Keratinocyte (primary cell): Measurements from ENCODE around the gene FOXJ3. TPM values are rescaled to one million over a fixed set of nuclear protein-coding genes. Genes with fewer than 3 reads are reported as not detected.

Experiments
- DNase-seq: peaks from one replicate; pipeline ENCODE4 v3.0.0-alpha.2; 2011; ENCODE audit warnings: low read depth, missing footprints, low spot score
- FAIRE-seq: peaks from 2 replicates; lab custom pipeline; 2011; peaks lifted over from hg19 to GRCh38; lab: Jason Lieb, UNC
- H2AFZ ChIP-seq: 2 replicates; pipeline ENCODE4 v1.6.0; 2012; ENCODE audit warnings: low read length, control low read depth, inconsistent platforms; ENCODE audit not compliant: control insufficient read depth
- H3K27ac ChIP-seq: 2 replicates; pipeline ENCODE4 v1.5.1; 2011; ENCODE audit warnings: low read length; ENCODE audit not compliant: control insufficient read depth, insufficient read depth
- H3K27me3 ChIP-seq: 3 replicates; pipeline ENCODE4 v1.6.0; 2011; ENCODE audit warnings: low read length; ENCODE audit not compliant: control insufficient read depth, insufficient read depth; ENCODE audit errors: extremely low read depth
- H3K36me3 ChIP-seq, 2 experiments: 2 replicates in 1 of 2; 3 replicates in 1 of 2; pipeline ENCODE4 v1.5.1; 2011; ENCODE audit warnings: low read length in 2 of 2, mild to moderate bottlenecking in 1 of 2; ENCODE audit not compliant: control insufficient read depth in 2 of 2, insufficient read depth in 2 of 2; ENCODE audit errors: extremely low read depth in 1 of 2
- H3K4me1 ChIP-seq: 3 replicates; pipeline ENCODE4 v1.5.1; 2011; ENCODE audit warnings: low read length; ENCODE audit not compliant: control insufficient read depth, insufficient read depth; ENCODE audit errors: extremely low read depth
- H3K4me2 ChIP-seq: 3 replicates; pipeline ENCODE4 v1.6.0; 2011; ENCODE audit warnings: low read depth, low read length; ENCODE audit not compliant: control insufficient read depth, insufficient read depth; ENCODE audit errors: extremely low read depth
- H3K4me3 ChIP-seq, 3 experiments: fragments of 200-600 bp in 1 of 3; sonication (generic) in 1 of 3; 2 replicates in 2 of 3; 3 replicates in 1 of 3; pipeline ENCODE4 v1.5.1; 2011 to 2016; ENCODE audit warnings: low read length in 3 of 3, mild to moderate bottlenecking in 3 of 3, control low read depth in 2 of 3, inconsistent platforms in 1 of 3, low read depth in 1 of 3, mixed read lengths in 1 of 3, mixed run types in 1 of 3, moderate library complexity in 1 of 3; ENCODE audit not compliant: control insufficient read depth in 2 of 3, insufficient read depth in 2 of 3; ENCODE audit errors: extremely low read depth in 1 of 3
- H3K79me2 ChIP-seq: 2 replicates; pipeline ENCODE4 v1.6.0; 2012; ENCODE audit warnings: low read length; ENCODE audit not compliant: control insufficient read depth, insufficient read depth
- H3K9ac ChIP-seq: 3 replicates; pipeline ENCODE4 v1.6.0; 2011; ENCODE audit warnings: low read length; ENCODE audit not compliant: control insufficient read depth, insufficient read depth; ENCODE audit errors: extremely low read depth
- H3K9me1 ChIP-seq: 3 replicates; pipeline ENCODE4 v1.6.0; 2011; ENCODE audit warnings: low read length; ENCODE audit not compliant: control insufficient read depth, insufficient read depth; ENCODE audit errors: extremely low read depth
- H3K9me3 ChIP-seq: 2 replicates; pipeline ENCODE4 v1.5.1; 2012; ENCODE audit warnings: low read depth, low read length; ENCODE audit not compliant: control insufficient read depth
- H4K20me1 ChIP-seq: 3 replicates; pipeline ENCODE4 v1.6.0; 2011; ENCODE audit warnings: low read length; ENCODE audit not compliant: control insufficient read depth, insufficient read depth; ENCODE audit errors: extremely low read depth
- EZH2 ChIP-seq: IDR thresholded peaks from one replicate; pipeline ENCODE4 v1.6.1; 2012; ENCODE audit warnings: inconsistent platforms, mild to moderate bottlenecking, low read length, moderate library complexity
- dilution Hi-C: fragments of 300-500 bp; cut with MboI; formaldehyde crosslinking; loops from one replicate; pipeline ENCODE4 v1.7.0; 2020; ENCODE audit warnings: low sequenced_read_pairs; ENCODE audit not compliant: extremely low pct_ligation_motif_present
- polyA plus RNA-seq, 5 experiments: library from polyadenylated mRNA; depleted of rRNA in 3 of 5; stranded (reverse) in 3 of 5; stranded (forward) in 1 of 5; unstranded in 1 of 5; fragments of >200 nt; gene quantifications; 1 replicate in 1 of 5; 2 replicates in 3 of 5; 3 replicates in 1 of 5; pipeline versions ENCODE4 v1.2.1 to v1.2.3, GENCODE V29; 2011 to 2012; ENCODE audit warnings: missing spikeins in 2 of 5, low read depth in 1 of 5, low replicate concordance in 1 of 5
- TF ChIP-seq, protein P1 (sequence below), 3 experiments: IDR thresholded peaks in 1 of 3; conservative IDR thresholded peaks in 1 of 3; optimal IDR thresholded peaks in 1 of 3; 2 replicates in 2 of 3; 3 replicates in 1 of 3; pipeline versions ENCODE3 to v1.5.1; 2011; ENCODE audit warnings: low read length in 3 of 3, mild to moderate bottlenecking in 3 of 3, moderate library complexity in 2 of 3, control low read depth in 1 of 3, inconsistent platforms in 1 of 3; ENCODE audit not compliant: insufficient read depth in 2 of 3; ENCODE audit errors: extremely low read depth in 1 of 3

The FOXJ3 gene
- polyA plus RNA-seq, 1 donor (not counting 4 experiments of a cell fraction or from before 2014, with no cell fraction given), result 40.2 TPM

DNA sequence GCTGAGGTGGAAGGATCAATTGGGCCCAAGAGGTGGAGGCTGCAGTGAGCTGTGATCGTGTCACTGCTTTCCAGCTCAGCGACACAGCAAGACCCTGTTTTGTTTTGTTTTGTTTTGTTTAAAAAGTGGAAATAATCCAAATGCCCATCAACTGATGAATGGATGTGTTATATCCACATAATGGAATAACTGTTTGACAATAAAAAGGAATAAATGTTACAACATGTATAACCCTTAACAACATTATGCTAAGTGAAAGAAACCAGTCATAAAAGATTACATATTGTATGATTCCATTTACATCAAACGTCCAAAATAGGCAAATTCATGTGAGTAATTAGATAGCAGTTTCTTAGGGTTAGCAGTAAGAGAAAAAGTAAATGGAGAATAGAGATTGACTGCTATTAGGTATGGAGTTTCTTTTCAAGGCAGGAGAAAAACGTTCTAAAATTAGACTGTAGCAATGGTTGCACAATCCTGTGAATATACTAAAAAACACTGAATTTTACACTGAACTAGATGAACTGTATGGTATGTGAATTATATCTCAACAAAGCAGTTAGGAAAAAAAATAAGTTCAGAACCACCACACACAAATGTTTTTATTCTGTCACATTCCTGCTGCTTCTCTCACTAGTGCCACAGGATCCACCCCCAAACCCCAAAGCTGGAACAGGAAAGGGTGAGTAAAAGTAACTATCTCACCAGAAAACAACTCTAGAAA lies 15.7 kb downstream of the FOXJ3 start:
- H2AFZ ChIP-seq, result no peak overlapping the region
- H3K9me1 ChIP-seq, result no peaks in the 10 kb centered on the region
- H3K79me2 ChIP-seq, result peaks cover 93% of the 10 kb centered on the region
- H3K4me3 ChIP-seq, result no peak overlapping the region
- peaks cover 23% of the 10 kb centered on the region for H4K20me1 ChIP-seq
- H3K27me3 ChIP-seq, result no peaks in the 10 kb centered on the region
- FAIRE-seq (no peak), DNase-seq (no peak)
- no peaks in the 10 kb centered on the region for H3K9me3 ChIP-seq
- peaks cover 13% of the 10 kb centered on the region for H3K4me1 ChIP-seq
- TF ChIP-seq, protein P1, sequence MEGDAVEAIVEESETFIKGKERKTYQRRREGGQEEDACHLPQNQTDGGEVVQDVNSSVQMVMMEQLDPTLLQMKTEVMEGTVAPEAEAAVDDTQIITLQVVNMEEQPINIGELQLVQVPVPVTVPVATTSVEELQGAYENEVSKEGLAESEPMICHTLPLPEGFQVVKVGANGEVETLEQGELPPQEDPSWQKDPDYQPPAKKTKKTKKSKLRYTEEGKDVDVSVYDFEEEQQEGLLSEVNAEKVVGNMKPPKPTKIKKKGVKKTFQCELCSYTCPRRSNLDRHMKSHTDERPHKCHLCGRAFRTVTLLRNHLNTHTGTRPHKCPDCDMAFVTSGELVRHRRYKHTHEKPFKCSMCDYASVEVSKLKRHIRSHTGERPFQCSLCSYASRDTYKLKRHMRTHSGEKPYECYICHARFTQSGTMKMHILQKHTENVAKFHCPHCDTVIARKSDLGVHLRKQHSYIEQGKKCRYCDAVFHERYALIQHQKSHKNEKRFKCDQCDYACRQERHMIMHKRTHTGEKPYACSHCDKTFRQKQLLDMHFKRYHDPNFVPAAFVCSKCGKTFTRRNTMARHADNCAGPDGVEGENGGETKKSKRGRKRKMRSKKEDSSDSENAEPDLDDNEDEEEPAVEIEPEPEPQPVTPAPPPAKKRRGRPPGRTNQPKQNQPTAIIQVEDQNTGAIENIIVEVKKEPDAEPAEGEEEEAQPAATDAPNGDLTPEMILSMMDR (optimal IDR thresholded peaks at IDR 0.05 in 1 of 3, IDR thresholded peaks at IDR 0.05 in 1 of 3, conservative IDR thresholded peaks at IDR 0.05 in 1 of 3; ENCODE audit: extremely low read depth in 1 of 3, insufficient read depth in 2 of 3, low read length in 3 of 3), result no peak
- no peak for TF ChIP-seq EZH2
- no peaks in the 10 kb centered on the region for H3K36me3 ChIP-seq
- no peak overlapping the region for H3K27ac ChIP-seq
- H3K9ac ChIP-seq, result no peak overlapping the region
- H3K4me2 ChIP-seq, result no peak overlapping the region
- dilution Hi-C loops, result no loop called here

DNA sequence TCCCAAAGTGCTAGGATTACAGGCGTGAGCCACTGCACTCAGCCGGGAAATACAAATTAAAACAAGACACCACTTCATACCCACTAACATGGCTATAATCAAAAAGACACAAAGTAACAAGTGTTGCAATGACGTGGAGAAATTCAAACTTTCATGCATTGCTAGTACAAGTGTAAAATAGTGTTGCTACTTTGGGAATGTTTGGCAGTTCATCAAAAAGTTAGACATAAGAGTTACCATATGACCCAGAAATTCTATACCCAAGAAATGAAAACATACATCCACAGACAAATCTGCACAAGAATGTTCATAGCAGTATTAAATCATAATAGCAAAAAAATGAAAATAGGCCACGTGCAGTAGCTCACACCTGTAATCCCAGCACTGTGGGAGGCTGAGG lies 16.4 kb downstream of the FOXJ3 start:
- Histone ChIP-seq H3K79me2 (peaks cover 98% of the 10 kb centered on the region), H3K27me3 (no peaks in the 10 kb centered on the region), H3K9me1 (no peaks in the 10 kb centered on the region), H3K4me3 (no peak overlapping the region), H4K20me1 (peaks cover 23% of the 10 kb centered on the region), H2AFZ (no peak overlapping the region), H3K9me3 (no peaks in the 10 kb centered on the region), H3K27ac (no peak overlapping the region), H3K36me3 (no peaks in the 10 kb centered on the region), H3K4me1 (peaks cover 13% of the 10 kb centered on the region), H3K9ac (no peak overlapping the region), H3K4me2 (no peak overlapping the region)
- no peak for TF ChIP-seq EZH2
- TF ChIP-seq, protein P1 (optimal IDR thresholded peaks at IDR 0.05 in 1 of 3, IDR thresholded peaks at IDR 0.05 in 1 of 3, conservative IDR thresholded peaks at IDR 0.05 in 1 of 3; ENCODE audit: extremely low read depth in 1 of 3, insufficient read depth in 2 of 3, low read length in 3 of 3), result no peak
- FAIRE-seq (no peak), DNase-seq (no peak)
- dilution Hi-C loops, result no loop called here
